Fibroblast of mammary gland (primary cell): ENCODE results near the gene MAP3K5.

Experiments
- DNase-seq: peaks from one replicate; pipeline ENCODE4 v3.0.0-alpha.2; 2010; ENCODE audit warnings: low read depth
- H3K4me3 ChIP-seq: 2 replicates; pipeline ENCODE4 v1.5.1; 2011; ENCODE audit warnings: low read depth, mild to moderate bottlenecking, low read length, moderate library complexity; ENCODE audit not compliant: control insufficient read depth
- TF ChIP-seq, protein P1 (sequence below): conservative IDR thresholded peaks from 2 replicates; pipeline ENCODE4 v1.5.1; 2011; ENCODE audit warnings: low read depth, low read length, inconsistent platforms; ENCODE audit not compliant: control insufficient read depth, insufficient read depth

Gene MAP3K5

DNA sequence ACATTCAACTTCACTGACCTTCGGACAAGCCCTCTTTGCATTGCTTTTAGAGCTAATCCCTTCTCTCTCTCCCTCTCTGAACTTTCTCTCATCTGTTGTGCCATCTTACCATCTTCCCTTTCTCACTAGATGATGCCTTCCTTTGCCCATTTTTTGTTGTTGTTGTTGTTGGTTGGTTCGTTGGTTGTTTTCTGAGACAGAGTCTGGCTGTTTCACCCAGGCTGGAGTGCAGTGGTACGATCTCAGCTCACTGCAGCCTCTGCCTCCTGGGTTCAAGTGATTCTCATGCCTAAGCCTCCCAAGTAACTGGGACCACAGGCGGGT, 18.8 kb downstream of the MAP3K5 start:
- no peak overlapping the region for H3K4me3 ChIP-seq
- TF ChIP-seq, protein P1, sequence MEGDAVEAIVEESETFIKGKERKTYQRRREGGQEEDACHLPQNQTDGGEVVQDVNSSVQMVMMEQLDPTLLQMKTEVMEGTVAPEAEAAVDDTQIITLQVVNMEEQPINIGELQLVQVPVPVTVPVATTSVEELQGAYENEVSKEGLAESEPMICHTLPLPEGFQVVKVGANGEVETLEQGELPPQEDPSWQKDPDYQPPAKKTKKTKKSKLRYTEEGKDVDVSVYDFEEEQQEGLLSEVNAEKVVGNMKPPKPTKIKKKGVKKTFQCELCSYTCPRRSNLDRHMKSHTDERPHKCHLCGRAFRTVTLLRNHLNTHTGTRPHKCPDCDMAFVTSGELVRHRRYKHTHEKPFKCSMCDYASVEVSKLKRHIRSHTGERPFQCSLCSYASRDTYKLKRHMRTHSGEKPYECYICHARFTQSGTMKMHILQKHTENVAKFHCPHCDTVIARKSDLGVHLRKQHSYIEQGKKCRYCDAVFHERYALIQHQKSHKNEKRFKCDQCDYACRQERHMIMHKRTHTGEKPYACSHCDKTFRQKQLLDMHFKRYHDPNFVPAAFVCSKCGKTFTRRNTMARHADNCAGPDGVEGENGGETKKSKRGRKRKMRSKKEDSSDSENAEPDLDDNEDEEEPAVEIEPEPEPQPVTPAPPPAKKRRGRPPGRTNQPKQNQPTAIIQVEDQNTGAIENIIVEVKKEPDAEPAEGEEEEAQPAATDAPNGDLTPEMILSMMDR, result no peak
- DNase-seq, result no peak

DNA sequence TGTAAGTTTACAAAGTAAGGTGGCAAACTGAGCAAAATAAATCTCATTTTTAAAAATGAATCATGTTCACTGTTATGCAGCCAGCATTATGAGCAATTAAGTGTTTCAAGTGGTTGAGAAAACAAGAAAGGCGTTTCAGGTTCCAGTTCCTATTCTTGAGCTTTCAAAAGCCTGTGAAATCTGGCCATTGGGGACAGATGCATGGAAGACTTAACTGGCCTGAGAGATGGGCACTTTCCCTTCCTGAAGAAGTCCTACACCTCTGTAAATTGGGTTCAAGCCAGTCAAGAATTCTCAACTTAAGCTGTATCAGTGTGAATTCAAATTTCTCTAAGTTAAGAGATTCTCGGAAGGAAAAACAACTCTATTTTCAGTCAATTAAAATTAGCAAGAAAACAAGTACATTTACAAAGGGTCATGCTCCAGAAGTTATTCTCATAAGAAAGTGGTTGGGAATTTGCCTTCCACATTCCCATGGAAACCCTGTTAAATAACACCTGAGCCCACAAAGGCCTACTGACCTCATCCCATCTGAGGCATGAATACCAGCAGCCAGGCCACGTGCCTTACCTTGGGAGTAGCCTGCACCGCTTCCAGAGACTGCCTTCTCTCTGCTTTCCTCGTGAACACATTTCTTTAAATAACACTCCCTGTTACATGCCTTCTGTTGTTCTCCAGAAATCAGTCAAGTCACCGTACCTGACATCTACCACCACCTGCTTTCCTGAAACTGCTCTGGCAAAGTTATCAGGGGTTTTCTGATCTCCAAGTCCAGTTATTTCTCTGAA, 19.4 kb downstream of the MAP3K5 start:
- TF ChIP-seq, protein P1, result no peak
- DNase-seq, result no peak
- no peak overlapping the region for H3K4me3 ChIP-seq

DNA sequence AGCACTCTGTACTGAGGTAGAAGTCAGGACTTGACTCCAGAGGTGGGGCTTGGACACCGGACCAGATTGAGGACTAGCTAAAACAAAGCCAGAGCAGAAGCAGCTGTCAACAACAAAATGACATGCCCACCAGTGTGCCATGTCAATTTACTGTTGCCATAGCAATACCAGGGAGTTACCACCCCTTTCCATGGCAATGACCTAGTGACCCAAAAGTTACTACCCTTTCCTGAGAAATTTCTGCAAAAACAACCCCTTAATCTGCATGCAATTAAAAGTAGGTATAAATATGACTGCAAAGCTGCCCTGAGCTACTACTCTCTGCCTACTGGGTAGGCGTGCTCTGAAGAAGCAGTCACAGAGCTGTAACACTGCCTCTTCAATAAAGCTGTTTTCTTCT, 21.0 kb downstream of the MAP3K5 start:
- DNase-seq, result no peak
- no peak overlapping the region for H3K4me3 ChIP-seq
- TF ChIP-seq, protein P1, result no peak

DNA sequence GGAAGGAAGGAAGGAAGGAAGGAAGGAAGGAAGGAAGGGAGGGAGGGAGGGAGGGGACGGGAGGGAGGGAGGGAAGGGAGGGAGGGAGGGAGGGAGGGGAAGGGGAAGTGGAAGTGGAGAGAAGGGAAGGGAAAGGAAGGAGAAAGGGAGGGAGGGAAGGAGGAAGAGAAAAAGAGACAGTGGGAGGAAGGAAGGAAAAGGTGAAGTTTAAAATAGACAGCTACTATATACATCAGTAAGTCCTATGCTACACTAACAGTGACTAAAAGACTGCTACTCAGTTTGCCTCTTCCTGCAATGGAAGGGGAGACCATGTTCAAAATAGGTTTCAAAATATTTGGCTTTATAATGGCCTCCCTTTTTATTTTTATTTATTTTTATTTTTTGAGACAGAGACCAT, 22.5 kb downstream of the MAP3K5 start:
- DNase-seq, result no peak
- no peak overlapping the region for H3K4me3 ChIP-seq
- TF ChIP-seq, protein P1, result no peak

DNA sequence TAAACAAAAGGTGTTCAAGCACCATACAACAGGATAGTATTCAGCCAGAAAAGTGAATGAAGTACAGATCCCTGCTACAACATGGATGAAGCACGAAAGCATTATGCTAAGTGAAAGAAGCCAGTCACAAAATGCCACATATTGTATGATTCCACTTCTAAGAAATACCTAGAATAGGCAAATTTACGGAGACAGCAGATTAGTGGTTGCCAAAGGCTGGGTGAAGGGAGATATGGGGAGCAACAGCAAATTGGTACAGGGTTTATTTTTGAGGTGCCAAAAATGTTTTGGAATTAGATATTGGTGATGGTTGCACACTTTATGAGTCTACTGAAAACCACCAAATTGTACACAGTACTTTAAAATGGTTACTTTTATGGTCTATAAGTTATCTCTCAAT, 23.2 kb downstream of the MAP3K5 start:
- TF ChIP-seq, protein P1, result no peak
- no peak overlapping the region for H3K4me3 ChIP-seq
- DNase-seq, result no peak

DNA sequence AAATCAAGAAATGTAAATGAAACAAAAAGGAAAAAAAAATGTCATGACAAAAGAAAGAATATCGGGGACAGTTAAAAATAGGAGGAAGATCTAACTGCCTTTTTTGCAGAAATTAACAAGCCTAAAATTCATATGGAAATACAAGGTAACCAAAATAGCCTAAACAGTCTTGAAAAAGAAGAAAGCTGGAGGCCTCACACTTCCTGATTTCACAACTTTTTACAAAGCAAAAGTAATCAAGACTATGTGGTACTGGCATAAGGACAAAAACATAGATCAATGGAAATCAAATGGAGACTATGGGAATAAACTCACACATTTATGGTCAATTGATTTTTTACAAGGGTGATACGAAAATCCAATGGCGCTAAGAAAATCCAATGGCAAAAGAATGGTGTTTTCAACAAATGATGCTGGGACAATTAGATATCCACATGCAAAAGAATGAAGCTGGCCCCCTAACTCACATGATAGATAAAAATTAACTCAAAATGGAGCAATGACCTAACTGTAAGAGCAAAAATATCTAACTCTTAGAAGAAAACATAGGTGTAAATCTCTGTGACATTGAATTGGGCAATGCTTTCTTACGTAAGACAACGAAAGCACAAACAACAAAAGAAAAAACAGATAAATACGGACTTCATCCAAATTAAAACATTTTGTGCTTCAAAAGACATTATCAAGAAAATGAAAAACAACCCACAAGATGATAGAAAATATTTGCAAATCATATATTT, 24.5 kb downstream of the MAP3K5 start:
- TF ChIP-seq, protein P1, result no peak
- DNase-seq, result no peak
- H3K4me3 ChIP-seq, result no peak overlapping the region
